B cell (primary cell): Measurements from ENCODE around the gene PDZD2.

Source experiments
- EZH2 ChIP-seq: IDR thresholded peaks from 2 replicates; pipeline ENCODE4 v1.6.1; 2012; ENCODE audit warnings: borderline replicate concordance, low read depth, mild to moderate bottlenecking, moderate library complexity, low read length; ENCODE audit not compliant: insufficient read depth, poor library complexity, severe bottlenecking
- TF ChIP-seq, protein P1 (sequence below): fragments of 200-600 bp; IDR thresholded peaks from one replicate; pipeline ENCODE4 v1.8.0; 2022; ENCODE audit warnings: antibody characterized with exemption, mild to moderate bottlenecking

- TF ChIP-seq, protein P1, sequence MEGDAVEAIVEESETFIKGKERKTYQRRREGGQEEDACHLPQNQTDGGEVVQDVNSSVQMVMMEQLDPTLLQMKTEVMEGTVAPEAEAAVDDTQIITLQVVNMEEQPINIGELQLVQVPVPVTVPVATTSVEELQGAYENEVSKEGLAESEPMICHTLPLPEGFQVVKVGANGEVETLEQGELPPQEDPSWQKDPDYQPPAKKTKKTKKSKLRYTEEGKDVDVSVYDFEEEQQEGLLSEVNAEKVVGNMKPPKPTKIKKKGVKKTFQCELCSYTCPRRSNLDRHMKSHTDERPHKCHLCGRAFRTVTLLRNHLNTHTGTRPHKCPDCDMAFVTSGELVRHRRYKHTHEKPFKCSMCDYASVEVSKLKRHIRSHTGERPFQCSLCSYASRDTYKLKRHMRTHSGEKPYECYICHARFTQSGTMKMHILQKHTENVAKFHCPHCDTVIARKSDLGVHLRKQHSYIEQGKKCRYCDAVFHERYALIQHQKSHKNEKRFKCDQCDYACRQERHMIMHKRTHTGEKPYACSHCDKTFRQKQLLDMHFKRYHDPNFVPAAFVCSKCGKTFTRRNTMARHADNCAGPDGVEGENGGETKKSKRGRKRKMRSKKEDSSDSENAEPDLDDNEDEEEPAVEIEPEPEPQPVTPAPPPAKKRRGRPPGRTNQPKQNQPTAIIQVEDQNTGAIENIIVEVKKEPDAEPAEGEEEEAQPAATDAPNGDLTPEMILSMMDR: no peak
- no peak for TF ChIP-seq EZH2
Observed at GRCh38 chr5:31963358-31964006, 324.6 kb downstream of the PDZD2 start.
